Tibial nerve (tissue), 4 donors: ENCODE results near the gene CCPG1.

ENCODE experiments used
- EP300 ChIP-seq, 2 donors: sonication (generic); formaldehyde crosslinking; IDR thresholded peaks; one replicate each; pipeline ENCODE4 v1.6.1; 2017; ENCODE audit warnings: antibody characterized with exemption in 2 of 2, mild to moderate bottlenecking in 1 of 2
- POLR2A ChIP-seq, 2 donors: fragments of 450-650 bp; IDR thresholded peaks; one replicate each; pipeline ENCODE4 v1.6.1; 2017; ENCODE audit warnings: antibody characterized with exemption in 2 of 2, mild to moderate bottlenecking in 2 of 2, moderate library complexity in 2 of 2
- TF ChIP-seq, protein P1 (sequence below), 5 experiments: fragments of 200-600 bp in 3 of 5; fragments of 450-650 bp in 2 of 5; sonication (generic) in 3 of 5; IDR thresholded peaks; one replicate each; pipeline ENCODE4 v1.5.1; 2016 to 2019; ENCODE audit warnings: antibody characterized with exemption in 5 of 5, mild to moderate bottlenecking in 3 of 5, moderate library complexity in 2 of 5

DNA sequence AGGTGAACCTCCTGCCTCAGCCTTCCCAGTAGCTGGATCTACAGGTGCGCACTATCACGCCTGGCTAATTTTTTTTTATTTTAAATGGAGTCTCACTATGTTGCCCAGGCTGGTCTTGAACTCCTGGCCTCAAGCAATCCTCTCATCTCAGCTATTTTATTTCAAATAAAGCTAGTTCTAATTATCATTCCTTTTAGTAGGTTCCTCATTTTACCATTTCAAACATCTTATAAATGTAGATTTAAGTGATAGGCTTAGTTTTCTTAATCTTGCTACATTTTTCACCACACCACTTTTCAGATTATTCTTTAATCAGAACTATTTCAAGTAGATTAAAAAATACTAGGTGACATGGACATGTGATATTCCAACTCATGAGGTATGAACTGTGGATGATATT is 58.9 kb downstream of the CCPG1 start:
- TF ChIP-seq, protein P1, sequence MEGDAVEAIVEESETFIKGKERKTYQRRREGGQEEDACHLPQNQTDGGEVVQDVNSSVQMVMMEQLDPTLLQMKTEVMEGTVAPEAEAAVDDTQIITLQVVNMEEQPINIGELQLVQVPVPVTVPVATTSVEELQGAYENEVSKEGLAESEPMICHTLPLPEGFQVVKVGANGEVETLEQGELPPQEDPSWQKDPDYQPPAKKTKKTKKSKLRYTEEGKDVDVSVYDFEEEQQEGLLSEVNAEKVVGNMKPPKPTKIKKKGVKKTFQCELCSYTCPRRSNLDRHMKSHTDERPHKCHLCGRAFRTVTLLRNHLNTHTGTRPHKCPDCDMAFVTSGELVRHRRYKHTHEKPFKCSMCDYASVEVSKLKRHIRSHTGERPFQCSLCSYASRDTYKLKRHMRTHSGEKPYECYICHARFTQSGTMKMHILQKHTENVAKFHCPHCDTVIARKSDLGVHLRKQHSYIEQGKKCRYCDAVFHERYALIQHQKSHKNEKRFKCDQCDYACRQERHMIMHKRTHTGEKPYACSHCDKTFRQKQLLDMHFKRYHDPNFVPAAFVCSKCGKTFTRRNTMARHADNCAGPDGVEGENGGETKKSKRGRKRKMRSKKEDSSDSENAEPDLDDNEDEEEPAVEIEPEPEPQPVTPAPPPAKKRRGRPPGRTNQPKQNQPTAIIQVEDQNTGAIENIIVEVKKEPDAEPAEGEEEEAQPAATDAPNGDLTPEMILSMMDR (IDR thresholded peaks at IDR 0.05), result no peak
- TF ChIP-seq EP300 (IDR thresholded peaks at IDR 0.05) (no peak), POLR2A (IDR thresholded peaks at IDR 0.05) (no peak)
